ENCODE data around the gene UQCRC1.

DNA sequence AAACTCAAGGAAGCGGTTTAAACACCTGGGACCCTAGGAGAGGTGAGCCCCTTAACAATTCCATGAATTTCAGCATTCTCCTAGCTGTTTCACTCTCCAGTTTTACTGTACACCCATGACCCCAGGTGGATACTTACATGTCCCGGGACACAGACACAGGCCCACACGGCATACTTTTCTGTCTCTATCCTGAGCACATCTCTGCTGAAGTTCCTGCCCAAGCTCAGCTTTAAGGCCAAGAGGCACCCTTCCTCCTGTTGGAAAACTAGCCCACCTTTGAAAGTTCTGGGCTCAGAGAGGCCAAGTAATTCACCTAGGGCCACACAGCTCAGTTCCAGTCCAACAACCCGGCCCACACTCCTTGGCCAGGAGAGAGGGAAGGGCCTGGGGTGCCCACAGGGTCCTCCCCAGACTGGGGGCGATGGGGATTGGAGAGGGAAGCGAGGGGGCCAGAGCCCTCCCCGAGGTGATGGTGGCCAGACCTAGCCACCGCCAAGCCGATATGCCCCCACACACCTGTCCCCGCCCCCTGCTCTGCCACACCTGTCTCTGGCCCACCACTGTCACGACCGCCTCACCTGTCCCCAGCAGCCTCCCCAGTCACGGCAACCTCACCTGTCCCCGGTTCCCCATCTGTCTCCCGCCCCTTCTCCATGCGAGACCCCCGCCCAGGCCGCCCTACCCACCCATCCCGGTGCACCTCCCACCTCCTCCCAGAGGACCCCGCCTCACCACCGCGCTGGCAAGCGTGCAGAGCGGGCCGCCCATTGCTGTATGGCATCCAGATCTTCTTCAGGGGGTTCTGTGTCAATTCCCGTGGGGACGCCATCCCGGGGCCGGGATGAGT lies 53.3 kb downstream of the UQCRC1 start:
- no peak for TF ChIP-seq SMC3 (IDR thresholded peaks at IDR 0.05)
- TF ChIP-seq, protein P1, sequence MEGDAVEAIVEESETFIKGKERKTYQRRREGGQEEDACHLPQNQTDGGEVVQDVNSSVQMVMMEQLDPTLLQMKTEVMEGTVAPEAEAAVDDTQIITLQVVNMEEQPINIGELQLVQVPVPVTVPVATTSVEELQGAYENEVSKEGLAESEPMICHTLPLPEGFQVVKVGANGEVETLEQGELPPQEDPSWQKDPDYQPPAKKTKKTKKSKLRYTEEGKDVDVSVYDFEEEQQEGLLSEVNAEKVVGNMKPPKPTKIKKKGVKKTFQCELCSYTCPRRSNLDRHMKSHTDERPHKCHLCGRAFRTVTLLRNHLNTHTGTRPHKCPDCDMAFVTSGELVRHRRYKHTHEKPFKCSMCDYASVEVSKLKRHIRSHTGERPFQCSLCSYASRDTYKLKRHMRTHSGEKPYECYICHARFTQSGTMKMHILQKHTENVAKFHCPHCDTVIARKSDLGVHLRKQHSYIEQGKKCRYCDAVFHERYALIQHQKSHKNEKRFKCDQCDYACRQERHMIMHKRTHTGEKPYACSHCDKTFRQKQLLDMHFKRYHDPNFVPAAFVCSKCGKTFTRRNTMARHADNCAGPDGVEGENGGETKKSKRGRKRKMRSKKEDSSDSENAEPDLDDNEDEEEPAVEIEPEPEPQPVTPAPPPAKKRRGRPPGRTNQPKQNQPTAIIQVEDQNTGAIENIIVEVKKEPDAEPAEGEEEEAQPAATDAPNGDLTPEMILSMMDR (IDR thresholded peaks at IDR 0.05) = no peak
- no peak for TF ChIP-seq RNF2 (IDR thresholded peaks at IDR 0.05; ENCODE audit: borderline replicate concordance, low read depth)
- TF ChIP-seq, protein P2, sequence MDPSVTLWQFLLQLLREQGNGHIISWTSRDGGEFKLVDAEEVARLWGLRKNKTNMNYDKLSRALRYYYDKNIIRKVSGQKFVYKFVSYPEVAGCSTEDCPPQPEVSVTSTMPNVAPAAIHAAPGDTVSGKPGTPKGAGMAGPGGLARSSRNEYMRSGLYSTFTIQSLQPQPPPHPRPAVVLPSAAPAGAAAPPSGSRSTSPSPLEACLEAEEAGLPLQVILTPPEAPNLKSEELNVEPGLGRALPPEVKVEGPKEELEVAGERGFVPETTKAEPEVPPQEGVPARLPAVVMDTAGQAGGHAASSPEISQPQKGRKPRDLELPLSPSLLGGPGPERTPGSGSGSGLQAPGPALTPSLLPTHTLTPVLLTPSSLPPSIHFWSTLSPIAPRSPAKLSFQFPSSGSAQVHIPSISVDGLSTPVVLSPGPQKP (IDR thresholded peaks at IDR 0.05; ENCODE audit: low read depth, low read length) = no peak
- TF ChIP-seq POLR2A (IDR thresholded peaks at IDR 0.05; ENCODE audit: low read length) = peak; percentile 24; the same call in 1 of the 2 replicates
- TF ChIP-seq, protein P3, sequence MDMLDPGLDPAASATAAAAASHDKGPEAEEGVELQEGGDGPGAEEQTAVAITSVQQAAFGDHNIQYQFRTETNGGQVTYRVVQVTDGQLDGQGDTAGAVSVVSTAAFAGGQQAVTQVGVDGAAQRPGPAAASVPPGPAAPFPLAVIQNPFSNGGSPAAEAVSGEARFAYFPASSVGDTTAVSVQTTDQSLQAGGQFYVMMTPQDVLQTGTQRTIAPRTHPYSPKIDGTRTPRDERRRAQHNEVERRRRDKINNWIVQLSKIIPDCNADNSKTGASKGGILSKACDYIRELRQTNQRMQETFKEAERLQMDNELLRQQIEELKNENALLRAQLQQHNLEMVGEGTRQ (IDR thresholded peaks at IDR 0.05) = no peak
- TF ChIP-seq, protein P4, sequence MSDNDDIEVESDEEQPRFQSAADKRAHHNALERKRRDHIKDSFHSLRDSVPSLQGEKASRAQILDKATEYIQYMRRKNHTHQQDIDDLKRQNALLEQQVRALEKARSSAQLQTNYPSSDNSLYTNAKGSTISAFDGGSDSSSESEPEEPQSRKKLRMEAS (IDR thresholded peaks at IDR 0.05) = no peak
- TF ChIP-seq, protein P5, sequence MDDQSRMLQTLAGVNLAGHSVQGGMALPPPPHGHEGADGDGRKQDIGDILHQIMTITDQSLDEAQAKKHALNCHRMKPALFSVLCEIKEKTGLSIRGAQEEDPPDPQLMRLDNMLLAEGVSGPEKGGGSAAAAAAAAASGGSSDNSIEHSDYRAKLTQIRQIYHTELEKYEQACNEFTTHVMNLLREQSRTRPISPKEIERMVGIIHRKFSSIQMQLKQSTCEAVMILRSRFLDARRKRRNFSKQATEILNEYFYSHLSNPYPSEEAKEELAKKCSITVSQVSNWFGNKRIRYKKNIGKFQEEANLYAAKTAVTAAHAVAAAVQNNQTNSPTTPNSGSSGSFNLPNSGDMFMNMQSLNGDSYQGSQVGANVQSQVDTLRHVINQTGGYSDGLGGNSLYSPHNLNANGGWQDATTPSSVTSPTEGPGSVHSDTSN (IDR thresholded peaks at IDR 0.05) = peak; percentile 16; the same call in 1 of the 2 replicates
- TF ChIP-seq JUNB (IDR thresholded peaks at IDR 0.05) = no peak

Measured in A549 (cell line).